Psoas muscle (tissue), 8 donors: ENCODE data around the gene LRRN2. TPM values are rescaled to one million over a fixed set of nuclear protein-coding genes. Genes with fewer than 3 reads are reported as not detected.
"Not testable (repeated sequence)": the region's sequence is repeated elsewhere in the genome, so short reads cannot be mapped to it uniquely, and the experiment has no call there.

ENCODE experiments used
- ATAC-seq, 4 donors: fragments of 200-7000 bp; cut with Tn5 transposase; one replicate each; pipeline ENCODE4 v1.9.1; 2020; ENCODE audit warnings: moderate library complexity in 3 of 4, mild to moderate bottlenecking in 2 of 4
- DNase-seq, 2 donors: peaks; one replicate each; pipeline ENCODE4 v3.0.0-alpha.2; 2020
- H3K27ac ChIP-seq: fragments of 200-600 bp; one replicate; pipeline ENCODE4 v1.8.0; 2022
- H3K27me3 ChIP-seq, 3 donors: fragments of 200-600 bp in 1 of 3; one replicate each; pipeline versions ENCODE4 v1.6.1 to v1.8.0; 2013 to 2022; ENCODE audit warnings: low read length in 2 of 3, mild to moderate bottlenecking in 2 of 3, moderate library complexity in 1 of 3; ENCODE audit not compliant: insufficient read depth in 3 of 3
- H3K36me3 ChIP-seq, 2 donors: fragments of 200-600 bp in 1 of 2; one replicate each; pipeline versions ENCODE4 v1.6.1 to v1.8.0; 2013 to 2022; ENCODE audit warnings: low read depth in 1 of 2, mild to moderate bottlenecking in 1 of 2, moderate library complexity in 1 of 2; ENCODE audit not compliant: insufficient read depth in 1 of 2
- H3K4me1 ChIP-seq: fragments of 200-600 bp; one replicate; pipeline ENCODE4 v1.8.0; 2022
- H3K4me3 ChIP-seq: fragments of 200-600 bp; one replicate; pipeline ENCODE4 v1.8.0; 2022; ENCODE audit warnings: mild to moderate bottlenecking
- H3K9me3 ChIP-seq: fragments of 200-600 bp; one replicate; pipeline ENCODE4 v1.8.0; 2022
- WGBS, 3 donors: extraction: QIAGEN DNeasy Blood & Tissue Kit; methylation state at CpG; one replicate each; pipeline versions ENCODE4 v1.1.6 to v1.1.7; 2013; 5-methylcytosine and 5-hydroxymethylcytosine counted together
- intact Hi-C, 2 donors: fragments of 100-400 bp; cut with DNase I; formaldehyde crosslinking; loops; one replicate each; pipeline versions ENCODE4 v1.11.0 to v1.14.2; 2022
- polyA plus RNA-seq, 3 donors: library from polyadenylated mRNA; stranded (reverse); fragments of 200-250 nt; gene quantifications; one replicate each; pipeline ENCODE4 v1.2.3, GENCODE V29; 2013
- total RNA-seq, 4 donors: library from RNA; stranded (reverse); fragmentation: NEBNext Ultra II Directional in 2 of 4; extraction: Animal tissue kit (Norgen Biotek cat#: 25700) in 2 of 4; gene quantifications; one replicate each; pipeline versions ENCODE4 v1.2.1 to v1.2.4, GENCODE V29; 2021 to 2023
- TF ChIP-seq, protein P1 (sequence below): fragments of 200-600 bp; IDR thresholded peaks from one replicate; pipeline ENCODE4 v1.8.0; 2022; ENCODE audit warnings: antibody characterized with exemption
- donor health status: healthy with polysubstance abuse.
- donor health status: DM: no; HTN: no; CAD: no; lungs with moderate emphysema.
- donor health status: Bipolar disorder and iron deficiency.
- donor health status: healthy.
- donor health status: DM: yes; HTN: yes; CAD: no.
- donor health status: DM: no; HTN: no; CAD: no.
- donor health status: DM: no; HTN: no; CAD: no.
- donor health status: DM: yes; HTN: yes; CAD: no.

Gene LRRN2
- total and polyA plus RNA-seq, 7 donors = 0.71 to 2.2 (median 0.94) TPM

DNA sequence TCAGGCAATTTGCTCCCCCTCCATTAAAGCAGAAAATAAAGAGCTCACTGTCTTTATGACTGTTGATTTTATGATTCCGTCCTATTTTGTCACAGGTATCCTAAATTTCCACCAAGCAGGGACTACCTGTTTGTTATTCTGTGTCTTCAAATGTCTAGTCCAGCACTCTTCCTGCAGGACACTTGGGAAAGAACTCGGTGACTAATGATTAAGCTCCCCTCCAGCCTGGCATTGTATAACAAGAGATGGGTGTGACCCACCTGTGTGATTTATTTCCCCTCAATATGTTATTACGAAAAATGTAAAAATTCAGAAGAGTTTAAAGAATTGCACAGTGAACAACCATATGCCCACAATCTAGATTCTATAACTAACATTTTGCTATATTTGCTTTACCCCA is 42.9 kb upstream of the LRRN2 start:
- no peaks in the 10 kb centered on the region for H3K4me1 ChIP-seq
- peaks cover 0 to 10% (median 0%) of the 10 kb centered on the region in 3 donors for H3K27me3 ChIP-seq
- no peak for DNase-seq
- intact Hi-C loops = loop anchor here in 1 of 2 donors (10.0 kb wide), 1 partner anchor 1926 kb away; no protein-coding TSS in a partner anchor
- H3K9me3 ChIP-seq = no peaks in the 10 kb centered on the region
- WGBS, 3 donors = 86 to 92% (median 89%) methylated on average over 3 of the region's 3 CpGs
- H3K36me3 ChIP-seq = no peaks in the 10 kb centered on the region
- H3K4me3 ChIP-seq = no peak overlapping the region
- no peak overlapping the region for H3K27ac ChIP-seq
- no peak for ATAC-seq
- TF ChIP-seq, protein P1, sequence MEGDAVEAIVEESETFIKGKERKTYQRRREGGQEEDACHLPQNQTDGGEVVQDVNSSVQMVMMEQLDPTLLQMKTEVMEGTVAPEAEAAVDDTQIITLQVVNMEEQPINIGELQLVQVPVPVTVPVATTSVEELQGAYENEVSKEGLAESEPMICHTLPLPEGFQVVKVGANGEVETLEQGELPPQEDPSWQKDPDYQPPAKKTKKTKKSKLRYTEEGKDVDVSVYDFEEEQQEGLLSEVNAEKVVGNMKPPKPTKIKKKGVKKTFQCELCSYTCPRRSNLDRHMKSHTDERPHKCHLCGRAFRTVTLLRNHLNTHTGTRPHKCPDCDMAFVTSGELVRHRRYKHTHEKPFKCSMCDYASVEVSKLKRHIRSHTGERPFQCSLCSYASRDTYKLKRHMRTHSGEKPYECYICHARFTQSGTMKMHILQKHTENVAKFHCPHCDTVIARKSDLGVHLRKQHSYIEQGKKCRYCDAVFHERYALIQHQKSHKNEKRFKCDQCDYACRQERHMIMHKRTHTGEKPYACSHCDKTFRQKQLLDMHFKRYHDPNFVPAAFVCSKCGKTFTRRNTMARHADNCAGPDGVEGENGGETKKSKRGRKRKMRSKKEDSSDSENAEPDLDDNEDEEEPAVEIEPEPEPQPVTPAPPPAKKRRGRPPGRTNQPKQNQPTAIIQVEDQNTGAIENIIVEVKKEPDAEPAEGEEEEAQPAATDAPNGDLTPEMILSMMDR = no peak

DNA sequence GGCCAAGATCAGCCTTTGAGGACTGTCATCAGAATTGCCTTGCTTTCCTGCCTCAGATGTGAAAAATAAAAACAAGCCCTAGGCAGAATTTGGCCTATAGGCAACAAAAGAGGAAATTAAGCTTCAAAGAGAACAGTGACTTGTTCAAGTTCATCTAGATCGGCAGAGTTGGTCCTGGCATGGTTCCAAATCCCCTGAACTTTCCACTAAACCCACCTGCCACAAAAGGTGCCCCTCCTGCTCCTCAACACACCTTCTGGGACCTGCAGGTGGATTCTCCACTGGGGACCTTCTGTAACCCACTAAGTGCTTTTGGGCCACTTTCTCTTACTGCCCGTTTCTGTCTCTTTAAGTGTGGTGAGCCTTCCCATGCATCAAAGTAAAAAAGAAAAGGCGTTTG is 42.5 kb upstream of the LRRN2 start:
- Histone ChIP-seq H3K27me3 (peaks cover 0 to 10% (median 0%) of the 10 kb centered on the region in 3 donors), H3K4me1 (no peaks in the 10 kb centered on the region), H3K4me3 (no peak overlapping the region), H3K27ac (no peak overlapping the region), H3K9me3 (no peaks in the 10 kb centered on the region), H3K36me3 (no peaks in the 10 kb centered on the region)
- TF ChIP-seq, protein P1 = no peak
- intact Hi-C loops = loop anchor here in 1 of 2 donors (10.0 kb wide), 1 partner anchor 1927 kb away; no protein-coding TSS in a partner anchor
- ATAC-seq = no peak
- DNase-seq = no peak
- WGBS, 3 donors = 64 to 82% (median 72%) methylated on average over 3 of the region's 3 CpGs

DNA sequence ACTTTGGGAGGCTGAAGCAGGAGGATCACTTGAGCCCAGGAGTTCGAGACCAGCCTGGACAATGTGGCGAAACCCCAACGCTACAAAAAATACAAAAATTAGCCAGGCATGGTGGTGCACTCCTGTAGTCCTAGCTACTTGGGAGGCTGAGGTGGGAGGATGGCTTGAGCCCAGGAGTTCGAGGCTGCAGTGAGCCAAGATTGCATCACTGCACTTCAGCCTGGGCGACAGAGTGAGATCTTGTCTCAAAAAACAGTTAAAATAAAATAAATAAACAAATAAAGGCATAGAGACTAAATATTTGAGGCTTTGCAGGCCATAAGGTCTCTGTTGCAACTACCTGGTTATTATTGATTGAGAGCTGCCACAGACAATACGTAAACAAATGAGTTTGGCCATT is 41.9 kb upstream of the LRRN2 start:
- intact Hi-C loops = loop anchor here in 1 of 2 donors (10.0 kb wide), 1 partner anchor 1927 kb away; no protein-coding TSS in a partner anchor
- H3K36me3 ChIP-seq, H3K4me3 ChIP-seq, H3K4me1 ChIP-seq, H3K27ac ChIP-seq, H3K9me3 ChIP-seq, DNase-seq, H3K27me3 ChIP-seq, ATAC-seq: not testable (repeated sequence)
- WGBS, 3 donors = 94 to 95% (median 95%) methylated on average over 6 of the region's 6 CpGs

GRCh38 chr1:204726478-204726877 is 40.9 kb upstream of the LRRN2 start:
- Histone ChIP-seq H3K27ac (no peak overlapping the region), H3K9me3 (no peaks in the 10 kb centered on the region), H3K4me1 (no peaks in the 10 kb centered on the region), H3K36me3 (no peaks in the 10 kb centered on the region), H3K4me3 (no peak overlapping the region), H3K27me3 (peaks cover 0 to 5% (median 0%) of the 10 kb centered on the region in 3 donors)
- DNase-seq = no peak
- WGBS, 3 donors = 54 to 71% (median 63%) methylated on average over 1 of the region's 1 CpG
- TF ChIP-seq, protein P1 = no peak
- no peak for ATAC-seq
- intact Hi-C loops = loop anchor here in 1 of 2 donors (10.0 kb wide), 1 partner anchor 1928 kb away; no protein-coding TSS in a partner anchor

- no peaks in the 10 kb centered on the region for H3K4me1 ChIP-seq
- H3K27me3 ChIP-seq = peaks cover 0 to 5% (median 0%) of the 10 kb centered on the region in 3 donors
- intact Hi-C loops = loop anchor here in 1 of 2 donors (10.0 kb wide), 1 partner anchor 1929 kb away; no protein-coding TSS in a partner anchor
- TF ChIP-seq, protein P1 = no peak
- H3K9me3 ChIP-seq = no peaks in the 10 kb centered on the region
- H3K4me3 ChIP-seq = no peak overlapping the region
- ATAC-seq = no peak
- H3K36me3 ChIP-seq = no peaks in the 10 kb centered on the region
- H3K27ac ChIP-seq = no peak overlapping the region
- 47 to 61% (median 50%) methylated on average over 9 of the region's 9 CpGs for WGBS, 3 donors
- DNase-seq = no peak
These were observed 40.4 kb upstream of the LRRN2 start for GRCh38 chr1:204725821-204726448.
